HG03097 (cell line): ENCODE data around the gene SERTAD3.
A peak's percentile ranks its signal among the peaks of the same experiment; 100 is the strongest.
"Not testable (repeated sequence)": the region's sequence is repeated elsewhere in the genome, so short reads cannot be mapped to it uniquely, and the experiment has no call there.

Experiments used
- ATAC-seq: cut with Tn5 transposase; IDR thresholded peaks from one replicate; pipeline ENCODE4 v1.9.1; 2021; ENCODE audit not compliant: unreplicated experiment, low FRiP score

The SERTAD3 gene

DNA sequence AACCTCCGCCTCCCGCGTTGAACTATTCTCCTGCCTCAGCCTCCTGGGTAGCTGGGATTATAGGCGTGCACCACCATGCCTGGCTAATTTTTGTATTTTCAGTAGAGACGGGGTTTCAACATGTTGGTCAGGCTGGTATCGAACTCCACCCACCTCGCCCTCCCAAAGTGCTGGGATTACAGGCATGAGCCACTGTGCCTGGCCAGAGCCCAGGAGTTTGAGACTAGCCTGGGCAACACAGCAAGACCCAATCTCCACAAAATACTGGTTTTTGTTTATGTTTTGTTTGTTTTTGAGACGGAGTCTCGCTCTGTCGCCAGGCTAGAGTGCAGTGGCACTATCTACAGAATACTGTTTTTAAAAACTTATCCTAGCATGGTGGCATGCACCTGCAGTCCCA lies 13.9 kb downstream of the SERTAD3 start:
- ATAC-seq: not testable (repeated sequence)

DNA sequence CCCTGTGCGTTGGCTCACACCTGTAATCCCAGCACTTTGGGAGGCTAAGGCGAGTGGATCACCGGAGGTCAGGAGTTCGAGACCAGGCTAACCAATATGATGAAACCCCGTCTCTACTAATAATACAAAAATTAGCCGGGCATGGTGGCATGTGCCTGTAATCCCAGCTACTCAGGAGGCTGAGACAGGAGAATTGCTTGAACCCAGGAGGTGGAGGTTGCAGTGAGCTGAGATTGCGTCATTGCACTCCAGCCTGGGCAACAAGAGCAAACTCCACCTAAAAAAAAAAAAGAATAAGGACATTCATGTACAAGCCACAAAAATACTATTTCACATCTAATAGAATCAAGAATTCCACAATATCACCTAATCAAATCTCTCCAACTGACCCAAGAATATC lies 15.9 kb downstream of the SERTAD3 start:
- ATAC-seq: not testable (repeated sequence)

DNA sequence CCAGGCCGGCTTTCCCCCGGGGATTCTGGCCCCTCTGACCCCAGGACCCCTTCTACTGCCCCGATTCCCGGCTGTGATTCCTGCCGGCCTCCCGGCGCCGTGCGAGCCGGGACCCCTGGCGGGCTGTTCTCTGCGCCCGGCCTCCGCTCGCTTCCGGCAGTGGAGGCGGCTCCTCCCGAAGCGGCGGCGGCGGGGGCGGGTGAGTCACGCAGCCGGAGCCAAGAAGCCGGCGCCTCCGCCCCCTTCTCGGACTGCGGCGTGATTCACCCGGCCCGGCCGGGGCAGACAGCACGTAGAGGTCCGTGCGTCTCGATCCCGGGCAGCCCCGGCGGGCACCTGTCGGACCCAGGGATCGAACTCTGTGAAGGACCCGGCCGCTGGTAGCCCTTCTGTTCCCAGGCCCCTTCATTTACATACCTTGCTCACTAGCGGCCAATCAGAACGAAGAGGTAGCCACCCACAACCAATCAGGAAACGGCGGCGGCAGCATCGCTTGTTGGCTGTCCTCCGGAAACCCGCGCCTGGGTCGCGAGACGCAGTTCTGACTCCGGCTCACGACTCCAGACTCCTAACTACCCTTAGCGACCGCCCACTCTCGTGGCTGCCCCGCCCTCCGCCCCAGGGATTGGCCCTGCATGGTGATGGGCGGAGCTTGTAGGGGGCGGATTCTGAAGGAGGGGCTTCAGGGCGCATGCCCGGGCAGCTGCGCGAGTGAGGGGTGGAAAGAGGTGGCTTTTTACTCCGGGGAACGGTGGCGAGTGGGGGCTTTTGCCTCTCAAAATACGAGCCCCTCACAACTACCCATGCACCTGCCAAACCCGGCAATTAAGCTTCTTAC lies 18.5 kb downstream of the SERTAD3 start, which contains the start of gene SERTAD1:
TSS of gene SERTAD1 (minus strand) at position 543 of the 838 bp plus-strand sequence. CDS start 2,446 bp downstream, outside the sequence.
- peak; percentile 87 for ATAC-seq

DNA sequence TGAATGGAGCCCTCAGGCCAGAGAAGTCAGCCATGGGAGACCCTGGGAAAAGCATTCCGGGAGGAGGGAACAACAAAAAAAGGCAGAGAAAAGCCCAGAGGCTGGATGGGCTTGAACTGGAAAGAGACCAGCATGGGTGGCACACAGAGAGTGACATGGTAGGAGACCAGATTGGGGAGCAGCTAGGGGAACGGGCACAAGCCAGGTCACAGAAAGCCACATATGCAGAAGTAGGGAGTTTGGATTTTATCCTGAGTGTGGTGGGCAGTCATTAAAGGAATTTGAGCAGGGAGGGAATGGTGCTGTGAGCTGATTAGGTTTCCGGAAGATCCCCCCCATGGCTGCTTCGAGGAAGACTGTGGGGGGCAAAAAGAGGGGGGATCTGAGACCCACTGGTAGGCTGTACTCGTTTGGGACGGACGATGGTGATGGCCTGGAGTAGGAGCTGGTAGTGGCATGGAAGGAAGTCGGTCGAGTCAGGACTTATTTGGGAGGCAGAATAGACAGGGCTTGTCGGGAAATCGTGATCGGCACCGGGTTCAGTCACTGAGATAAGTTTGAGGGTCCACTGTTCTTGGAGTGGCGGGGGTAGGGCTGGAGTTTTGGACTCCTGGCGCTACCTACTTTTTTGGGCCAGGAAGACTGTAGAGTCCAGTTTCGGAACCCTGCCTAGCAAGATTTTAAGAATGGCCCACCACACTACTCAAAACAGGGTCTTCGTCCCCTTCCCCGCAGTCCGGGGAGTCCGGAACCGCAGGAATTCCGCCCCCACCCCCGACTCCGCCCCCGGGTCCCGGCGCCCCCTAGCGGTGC lies 19.3 kb downstream of the SERTAD3 start:
- ATAC-seq: no peak

DNA sequence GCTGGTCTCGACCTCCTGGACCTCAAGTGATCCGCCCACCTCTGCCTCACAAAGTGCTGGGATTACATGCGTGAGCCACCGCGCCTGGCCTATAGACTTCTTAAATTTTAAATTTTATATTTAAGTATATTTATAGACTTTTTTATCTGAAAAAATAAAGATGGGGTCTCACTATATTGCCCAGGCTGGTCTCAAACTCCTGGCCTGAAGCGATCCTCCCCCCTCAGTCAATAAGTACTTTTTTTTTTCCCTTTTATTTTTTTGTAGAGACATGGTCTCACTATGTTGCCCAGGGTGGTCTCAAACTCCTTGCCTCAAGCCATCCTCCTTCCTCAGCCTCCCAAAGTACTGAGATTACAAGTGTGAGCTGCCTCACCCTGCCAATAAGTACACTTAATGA lies 20.2 kb downstream of the SERTAD3 start:
- ATAC-seq: no peak

DNA sequence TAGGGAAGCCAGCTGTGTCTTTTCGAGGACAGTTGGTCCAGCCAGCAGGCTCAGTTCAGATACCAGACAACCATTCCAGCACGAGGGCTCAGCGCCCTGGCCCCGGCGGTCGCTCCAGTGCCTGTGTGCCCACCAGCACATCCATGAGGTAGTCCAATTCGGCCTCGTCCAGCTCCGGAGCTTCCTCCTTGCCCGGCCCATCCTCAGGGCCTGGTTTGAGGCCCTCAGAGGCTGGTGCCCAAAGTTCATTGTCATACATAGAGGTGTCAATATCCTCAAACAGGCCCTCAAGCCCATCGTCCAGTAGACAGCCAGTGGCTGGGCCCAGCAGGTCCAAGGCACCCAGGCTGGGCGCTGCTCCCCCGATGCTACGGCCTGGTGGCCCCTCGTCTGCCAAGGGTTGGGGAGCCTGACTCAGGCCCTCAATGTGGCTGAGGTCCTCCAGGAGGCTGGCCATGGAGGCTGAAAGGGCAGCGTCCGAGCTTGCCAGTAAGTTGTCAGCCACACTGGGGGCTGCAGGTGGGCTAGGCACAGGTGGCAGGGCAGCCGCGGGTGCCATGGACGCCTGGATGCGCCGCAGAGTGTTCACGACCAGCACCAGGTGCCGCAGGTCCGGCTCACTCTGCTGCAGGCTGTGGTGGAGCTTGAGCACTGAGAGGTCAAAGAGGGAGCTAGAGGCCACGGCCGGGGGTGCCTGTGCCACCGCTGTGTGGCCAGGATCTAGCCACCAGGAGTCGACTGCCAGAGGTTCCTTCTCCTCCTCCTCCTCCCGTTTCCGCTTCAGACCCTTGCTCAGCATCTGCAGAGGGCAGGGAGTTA lies 21.2 kb downstream of the SERTAD3 start:
- ATAC-seq: no peak

DNA sequence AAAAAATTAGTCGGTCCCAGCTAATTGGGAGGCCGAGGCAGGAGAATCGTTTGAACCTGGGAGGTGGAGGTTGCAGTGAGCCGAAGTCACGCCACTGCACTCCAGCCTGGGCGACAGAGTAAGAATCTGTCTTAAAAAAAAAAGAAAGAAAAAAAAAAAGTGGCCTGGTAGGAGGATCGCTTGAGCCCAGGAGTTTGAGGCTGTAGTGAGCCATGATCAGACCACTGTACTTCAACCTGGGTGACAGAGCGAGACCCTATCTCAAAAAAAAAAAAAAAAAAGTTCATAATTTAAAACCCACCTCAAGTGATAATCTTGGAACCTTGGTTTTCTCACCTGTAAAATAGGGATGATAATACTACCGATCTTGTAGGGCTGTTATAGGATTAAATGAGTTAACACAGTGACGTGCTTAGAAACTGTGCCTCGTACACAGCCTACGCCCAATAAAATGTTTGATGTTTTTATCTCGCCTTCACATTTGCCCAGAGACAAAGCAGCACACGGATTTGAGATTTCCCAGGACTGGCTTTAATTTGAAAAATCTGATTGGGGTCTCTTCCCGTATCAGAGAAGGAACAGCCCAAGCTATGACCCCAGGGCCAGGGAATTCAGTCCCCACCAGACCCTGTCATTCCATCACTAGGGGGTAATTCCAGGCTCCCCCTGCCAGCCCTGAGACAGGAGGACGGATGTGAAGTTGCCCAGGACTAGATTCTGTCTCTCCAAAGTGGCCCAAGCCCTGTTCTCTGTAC lies 22.0 kb downstream of the SERTAD3 start:
- ATAC-seq: no peak

DNA sequence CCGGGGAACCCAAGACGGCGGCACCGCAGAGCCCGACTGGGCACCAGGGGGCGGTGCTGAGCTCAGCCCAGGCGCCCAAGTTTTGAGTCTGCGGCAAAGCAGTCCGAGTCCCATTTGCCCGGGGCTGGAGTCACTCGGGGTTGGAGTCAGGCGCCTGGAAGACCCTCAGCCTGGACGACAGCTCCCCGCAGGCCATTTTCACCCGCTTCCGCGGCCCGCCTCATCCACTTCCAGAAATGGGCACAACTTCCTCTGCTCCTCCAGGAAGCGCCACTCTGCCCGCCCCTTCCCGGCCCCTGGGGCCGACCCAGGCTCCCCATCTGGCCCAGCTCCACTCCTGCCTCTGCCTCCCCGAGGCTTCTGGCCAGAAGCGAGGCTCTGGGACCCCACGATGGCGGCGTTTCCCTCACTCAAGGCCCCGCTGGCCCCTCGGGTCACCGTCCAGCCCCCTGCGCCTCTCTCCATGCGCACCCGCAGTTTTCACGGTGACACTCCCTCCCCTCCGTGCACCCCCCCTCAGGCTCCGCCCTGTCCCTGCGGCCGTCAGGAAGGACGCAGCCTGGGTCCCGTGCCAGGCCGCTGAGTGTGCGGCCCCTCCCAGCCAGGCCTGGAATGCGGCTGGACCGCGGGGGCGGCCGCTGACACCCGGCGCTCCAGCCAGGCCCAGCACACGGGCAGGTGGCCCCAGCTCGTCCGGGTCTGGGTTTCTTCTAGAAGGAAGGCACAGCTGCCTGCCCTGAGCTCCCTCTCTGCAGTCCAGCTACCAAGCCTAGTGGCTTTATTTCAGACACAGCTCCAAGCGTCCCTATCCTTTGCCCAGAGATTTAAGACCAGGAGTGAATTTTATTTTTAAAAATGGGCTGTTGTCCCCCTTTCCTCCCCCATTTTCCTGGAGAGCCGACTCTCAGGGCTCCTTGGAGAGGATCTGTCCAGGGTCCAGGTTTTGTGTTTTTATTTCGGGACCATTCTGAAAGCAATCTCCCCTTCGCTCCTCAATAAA lies 23.1 kb downstream of the SERTAD3 start:
- ATAC-seq: peak; percentile 35

DNA sequence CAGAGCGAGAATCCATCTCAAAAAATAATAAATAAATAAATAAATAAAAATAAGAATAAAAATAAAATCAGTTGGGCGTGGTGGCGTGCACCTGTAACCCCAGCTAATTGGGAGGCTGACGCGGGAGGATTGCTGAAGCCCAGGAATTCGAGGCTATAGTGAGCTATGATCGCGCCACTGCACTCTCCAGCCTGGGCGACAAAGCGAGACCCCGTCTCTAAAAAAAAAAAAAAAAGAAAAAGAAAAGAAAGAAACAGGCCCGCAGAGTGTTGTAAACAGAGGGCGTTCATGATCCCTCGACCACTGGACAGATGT lies 23.7 kb downstream of the SERTAD3 start:
- ATAC-seq: no peak

DNA sequence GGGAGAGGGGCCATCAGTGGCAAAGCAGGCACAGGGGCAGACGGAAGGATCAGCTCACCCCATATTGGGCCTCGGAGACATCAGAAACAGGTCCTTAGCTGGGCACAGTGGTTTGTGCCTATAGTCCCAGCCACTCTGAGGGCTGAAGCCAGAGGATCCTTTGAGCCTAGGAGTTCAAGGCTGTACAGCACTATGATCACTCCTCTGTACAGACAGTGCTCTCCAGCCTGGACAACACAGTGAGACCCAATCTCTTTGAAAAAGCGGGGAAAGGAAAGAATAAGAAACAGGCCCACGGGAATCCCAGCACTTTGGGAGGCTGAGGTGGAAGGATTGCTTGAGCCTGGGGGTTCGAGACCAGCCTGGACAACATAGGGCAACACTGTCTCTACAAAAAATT lies 24.4 kb downstream of the SERTAD3 start:
- no peak for ATAC-seq

DNA sequence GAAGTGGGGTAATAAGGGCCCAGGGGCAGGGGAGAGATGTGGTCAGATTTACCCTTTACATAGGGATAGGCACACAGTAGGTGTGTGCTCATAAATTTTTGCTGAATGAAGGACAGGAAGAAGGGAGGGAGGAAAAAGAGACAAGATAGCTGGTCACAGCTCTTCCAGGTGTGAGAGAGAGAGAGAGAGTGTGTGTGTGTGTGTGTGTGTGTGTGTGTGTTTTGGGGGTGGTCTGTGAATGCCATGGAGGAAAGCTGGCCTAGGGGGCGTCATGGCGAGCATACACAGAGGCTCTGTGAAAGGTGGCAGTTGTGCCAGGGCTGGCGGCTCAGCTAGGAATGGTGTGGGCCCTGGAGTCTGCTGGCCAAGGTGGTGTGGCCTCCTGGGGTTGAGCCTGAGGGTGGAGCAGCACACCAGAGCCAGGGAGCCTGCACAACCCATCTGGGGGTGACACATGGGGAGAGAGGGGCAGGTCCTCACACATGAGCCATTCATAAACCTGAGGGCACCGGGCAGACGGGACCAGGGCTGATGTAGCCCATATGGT lies 25.0 kb downstream of the SERTAD3 start:
- no peak for ATAC-seq

DNA sequence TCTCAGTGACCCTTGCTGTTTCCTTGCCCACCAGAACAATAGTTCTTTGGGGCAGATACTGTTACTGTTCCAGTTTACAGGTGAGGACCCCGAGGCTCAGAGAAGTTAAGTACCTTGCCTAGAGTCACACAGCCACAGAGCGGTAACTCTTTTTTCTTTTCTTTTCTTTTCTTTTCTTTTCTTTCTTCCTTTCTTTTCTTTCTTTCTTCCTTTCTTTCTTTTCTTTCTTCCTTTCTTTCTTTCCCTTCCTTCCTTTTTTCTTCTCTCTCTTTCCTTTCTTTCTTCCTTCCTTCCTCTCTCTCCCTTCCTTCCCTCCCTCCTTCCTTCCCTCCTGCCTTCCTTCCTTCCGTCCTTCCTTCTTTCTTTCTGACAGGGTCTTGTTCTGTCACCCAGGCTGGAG lies 26.1 kb downstream of the SERTAD3 start:
- ATAC-seq: no peak

DNA sequence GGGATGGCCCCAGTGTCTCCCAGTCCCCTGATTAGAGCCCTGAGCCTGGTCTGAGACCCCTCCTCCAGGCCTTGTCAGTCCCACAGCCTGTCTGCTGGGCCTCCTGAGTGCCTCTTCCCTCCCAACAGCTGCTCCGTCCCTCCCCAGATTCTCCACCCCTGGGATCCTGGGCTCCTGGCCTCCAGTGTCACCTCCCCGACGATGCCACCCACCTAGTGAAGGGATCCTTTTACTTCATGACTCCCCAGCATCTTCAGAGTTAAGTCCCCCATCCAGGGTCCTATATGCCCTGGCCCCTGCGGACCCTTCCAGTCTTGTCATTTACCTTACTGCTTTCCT lies 26.5 kb downstream of the SERTAD3 start:
- no peak for ATAC-seq

DNA sequence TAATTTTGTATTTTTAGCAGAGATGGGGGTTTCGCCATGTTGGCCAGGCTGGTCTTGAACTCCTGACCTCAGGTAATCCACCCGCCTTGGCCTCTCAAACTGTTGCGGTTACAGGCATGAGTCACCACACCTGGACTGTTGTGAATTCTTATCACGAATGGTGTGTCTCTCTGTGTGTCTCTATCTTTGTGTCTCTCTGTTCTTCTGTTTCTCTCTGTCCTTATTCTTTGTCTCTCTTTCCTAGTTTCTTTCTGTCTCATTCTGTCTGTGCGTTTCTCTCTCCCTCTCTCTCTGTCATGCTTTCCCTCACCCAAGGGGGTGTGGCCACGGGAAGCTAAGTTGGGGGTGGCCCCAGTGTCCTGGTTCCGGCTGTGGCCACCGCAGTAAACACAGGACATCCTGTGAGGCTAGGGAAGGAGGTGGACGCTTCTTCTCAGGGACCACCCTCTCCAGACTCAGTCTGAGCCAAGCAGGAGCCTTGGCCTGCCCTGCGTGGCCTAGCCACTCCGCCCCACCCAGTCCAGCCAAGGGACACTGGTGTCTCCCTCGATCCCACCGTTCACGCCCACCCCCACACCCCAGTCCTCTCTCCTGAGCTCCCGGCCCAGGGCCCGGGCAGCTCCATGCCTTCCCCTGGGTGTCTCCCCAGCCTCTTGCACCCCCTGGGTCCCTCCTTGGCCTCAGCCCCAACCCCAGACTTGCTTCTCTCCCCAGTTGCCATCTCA lies 27.1 kb downstream of the SERTAD3 start:
- ATAC-seq: no peak

DNA sequence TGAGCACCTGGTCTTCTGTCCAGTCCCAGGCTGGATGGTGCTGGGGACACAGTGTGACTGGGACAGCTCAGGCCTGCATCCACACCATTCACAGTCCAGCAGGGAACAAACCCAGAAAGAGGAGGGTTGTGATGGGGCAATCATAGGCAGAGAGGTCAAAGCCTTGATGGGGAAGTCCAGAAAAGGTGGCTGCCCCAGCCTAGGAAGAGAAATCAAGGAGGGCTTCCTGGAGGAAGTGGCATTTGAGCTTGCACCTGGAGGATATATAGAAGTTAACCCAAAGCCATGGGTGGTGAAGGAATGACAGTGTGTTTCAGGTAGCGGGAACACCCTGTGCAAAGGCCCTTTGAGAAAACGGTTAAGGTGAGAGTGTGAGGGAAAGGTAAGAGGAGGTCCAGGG lies 28.4 kb downstream of the SERTAD3 start:
- no peak for ATAC-seq

DNA sequence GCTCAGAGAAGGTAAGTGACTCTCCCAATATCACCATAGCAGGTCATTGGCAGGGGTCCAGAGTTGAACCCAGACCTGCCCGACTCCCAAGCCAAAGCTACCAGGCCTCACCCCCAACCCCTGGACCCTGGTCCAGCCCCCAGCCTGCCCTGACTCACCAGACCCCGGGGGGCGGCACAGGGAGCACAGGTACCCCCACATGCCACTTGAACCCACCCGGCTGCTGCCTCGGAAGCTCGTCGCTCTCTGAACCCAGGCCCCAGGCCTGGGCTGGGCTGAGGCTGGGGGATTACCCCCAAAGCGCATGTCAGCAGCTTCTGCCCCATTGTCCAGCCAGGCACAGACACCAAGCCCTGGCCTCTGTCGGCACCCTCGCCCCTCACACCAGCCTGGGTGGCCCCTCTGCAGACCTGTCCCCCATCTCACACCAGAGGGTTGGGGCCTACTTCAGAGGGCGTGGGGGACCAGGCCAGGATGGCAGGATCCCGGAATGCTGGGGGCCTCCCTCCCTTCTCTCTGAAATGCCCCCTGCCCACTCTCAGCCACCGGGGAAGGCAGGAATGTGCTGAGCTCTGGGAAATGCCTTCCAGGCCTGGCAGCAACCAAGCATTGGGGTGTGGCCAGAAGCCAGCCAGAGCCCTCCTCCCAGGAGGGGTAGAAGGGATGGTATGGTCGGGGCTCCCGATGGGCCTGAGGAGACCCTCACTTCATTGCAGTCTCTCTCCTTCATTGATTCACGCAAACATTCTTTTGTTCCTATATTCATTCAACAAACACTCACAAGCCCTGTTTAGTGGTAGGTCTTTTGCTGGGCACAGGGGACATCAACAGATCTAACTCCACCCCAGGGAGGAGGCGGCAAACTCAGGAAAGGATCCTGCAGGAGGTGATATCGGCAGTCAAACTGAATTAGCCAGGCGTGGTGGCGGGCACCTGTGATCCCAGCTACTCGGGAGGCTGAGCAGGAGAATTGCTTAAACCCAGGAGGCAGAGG lies 29.3 kb downstream of the SERTAD3 start:
- ATAC-seq: no peak

DNA sequence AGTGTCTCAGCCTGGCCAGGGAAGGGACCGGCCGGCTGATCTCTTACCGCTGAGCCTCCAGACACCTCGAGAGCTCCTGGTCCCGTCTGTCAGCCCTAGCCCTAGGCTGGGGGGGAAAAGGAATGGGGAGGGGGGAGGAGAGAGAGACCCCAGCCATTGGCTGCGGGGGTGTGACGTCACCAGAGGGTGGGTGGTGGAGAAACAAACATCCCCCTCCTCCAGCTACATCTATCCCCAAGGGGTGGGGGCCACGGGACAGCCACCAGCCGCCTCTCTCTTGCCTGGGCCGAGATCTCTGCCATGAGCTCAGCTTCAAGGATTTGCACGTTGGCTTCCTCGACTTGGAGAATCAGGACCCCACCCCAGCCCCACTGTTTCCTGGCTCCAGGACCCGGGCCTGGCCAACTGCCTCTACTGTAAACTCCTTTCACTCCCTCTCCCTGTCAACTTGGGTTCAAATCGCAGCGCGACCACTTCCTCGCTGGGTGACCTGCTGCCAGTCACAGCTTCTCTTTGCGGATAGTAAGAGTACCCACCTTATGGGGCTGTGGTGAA lies 30.8 kb downstream of the SERTAD3 start, which contains the start of gene PRX:
TSS of gene PRX (minus strand) at position 88 of the 555 bp plus-strand sequence. CDS start 5,446 bp downstream, outside the sequence.
- no peak for ATAC-seq
